GM18520 (cell line): ENCODE data around the gene ZC3H10.
"Not testable (repeated sequence)": the region's sequence is repeated elsewhere in the genome, so short reads cannot be mapped to it uniquely, and the experiment has no call there.

Source experiments
- ATAC-seq: cut with Tn5 transposase; IDR thresholded peaks from one replicate; pipeline ENCODE4 v1.9.1; 2021; ENCODE audit not compliant: unreplicated experiment

ZC3H10 gene

DNA sequence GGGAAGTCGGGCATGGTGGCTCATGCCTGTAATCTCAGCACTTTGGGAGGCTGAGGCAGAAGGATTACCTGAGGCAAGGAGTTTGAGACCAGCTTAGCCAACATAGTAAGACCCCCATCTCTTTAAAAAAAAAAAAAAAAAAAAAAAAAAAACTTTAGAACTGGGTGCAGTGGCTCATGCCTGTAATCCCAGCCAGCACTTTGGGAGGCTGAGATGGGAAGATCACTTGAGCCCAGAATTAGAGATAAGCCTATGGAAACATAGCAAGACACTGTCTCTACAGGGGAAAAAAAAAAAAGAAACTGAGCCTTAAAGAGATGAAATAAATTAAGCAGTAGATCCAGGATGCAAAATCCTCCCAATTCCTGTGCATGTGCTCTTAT, 15.4 kb upstream of the ZC3H10 start:
- no peak for ATAC-seq

DNA sequence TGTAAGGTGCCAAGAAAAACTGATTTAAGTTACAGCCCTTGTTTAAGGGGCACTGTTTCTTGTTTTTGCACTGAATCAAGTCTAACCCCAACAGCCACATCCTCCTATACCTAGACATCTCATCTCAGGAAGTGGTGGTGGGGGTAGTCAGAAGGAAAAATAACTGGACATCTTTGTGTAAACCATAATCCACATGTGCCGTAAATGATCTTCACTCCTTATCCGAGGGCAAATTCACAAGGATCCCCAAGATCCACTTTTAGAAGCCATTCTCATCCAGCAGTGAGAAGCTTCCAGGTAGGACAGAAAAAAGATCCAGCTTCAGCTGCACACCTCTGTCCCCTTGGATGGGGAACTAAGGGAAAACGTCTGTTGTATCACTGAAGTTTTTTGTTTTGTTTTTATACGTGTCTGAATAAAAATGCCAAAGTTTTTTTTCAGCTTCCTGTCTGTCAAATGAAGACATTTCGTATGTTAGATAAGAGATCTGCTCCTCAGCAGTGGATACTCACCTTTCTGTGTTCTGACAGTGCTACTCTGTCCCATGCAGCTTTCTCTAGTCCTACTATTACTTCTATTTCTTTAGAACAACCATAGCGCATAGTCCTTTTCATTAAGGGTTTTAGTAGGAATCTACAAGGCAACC, 14.9 kb upstream of the ZC3H10 start:
- no peak for ATAC-seq

DNA sequence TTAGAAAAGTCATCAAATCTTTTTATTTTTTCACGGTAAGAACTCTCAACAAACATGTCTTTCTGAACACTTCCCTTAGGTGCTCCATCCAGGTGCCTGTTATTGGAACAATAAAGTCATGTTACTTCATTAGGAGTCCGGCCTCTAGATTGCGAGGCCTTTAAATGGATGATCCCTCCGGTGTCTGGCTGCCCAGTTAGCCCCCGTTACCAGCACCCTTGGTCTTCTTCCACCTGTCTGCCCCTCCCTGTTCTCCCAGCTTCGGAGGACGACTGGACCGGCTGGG, 14.3 kb upstream of the ZC3H10 start:
- ATAC-seq, result no peak

DNA sequence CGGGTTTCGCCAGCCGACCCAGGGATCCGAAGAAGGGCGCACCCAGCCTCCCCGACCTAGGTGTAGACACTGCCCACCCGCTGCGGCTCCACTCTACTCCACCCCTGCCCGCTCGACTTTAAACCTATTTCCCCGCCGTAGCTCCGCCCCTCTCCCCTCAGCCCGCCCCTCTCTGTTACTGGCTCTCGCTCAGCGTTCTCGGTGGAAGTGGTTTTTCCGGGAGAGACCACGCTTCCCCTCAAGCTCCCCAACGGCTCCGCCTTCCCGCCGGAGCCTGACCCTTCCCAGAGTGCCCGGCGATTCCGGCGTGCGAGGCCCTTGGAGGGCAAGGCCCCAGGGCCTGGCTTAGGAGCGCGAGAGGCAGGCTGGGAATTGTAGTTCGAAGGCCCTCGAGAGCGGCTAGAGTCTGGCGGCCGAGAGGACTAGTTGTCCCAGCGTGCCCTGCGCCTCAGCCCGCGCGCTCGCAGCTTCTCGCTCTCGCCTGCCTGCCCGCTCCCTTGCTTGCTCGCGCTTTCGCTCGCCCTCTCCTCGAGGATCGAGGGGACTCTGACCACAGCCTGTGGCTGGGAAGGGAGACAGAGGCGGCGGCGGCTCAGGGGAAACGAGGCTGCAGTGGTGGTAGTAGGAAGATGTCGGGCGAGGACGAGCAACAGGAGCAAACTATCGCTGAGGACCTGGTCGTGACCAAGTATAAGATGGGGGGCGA, 13.8 kb upstream of the ZC3H10 start, which contains the start of gene PA2G4:
Gene PA2G4 (plus strand): TSS at position 451 of the 706 bp plus-strand sequence. CDS start 179 bp downstream, at position 630.
- peak; percentile 94 for ATAC-seq

DNA sequence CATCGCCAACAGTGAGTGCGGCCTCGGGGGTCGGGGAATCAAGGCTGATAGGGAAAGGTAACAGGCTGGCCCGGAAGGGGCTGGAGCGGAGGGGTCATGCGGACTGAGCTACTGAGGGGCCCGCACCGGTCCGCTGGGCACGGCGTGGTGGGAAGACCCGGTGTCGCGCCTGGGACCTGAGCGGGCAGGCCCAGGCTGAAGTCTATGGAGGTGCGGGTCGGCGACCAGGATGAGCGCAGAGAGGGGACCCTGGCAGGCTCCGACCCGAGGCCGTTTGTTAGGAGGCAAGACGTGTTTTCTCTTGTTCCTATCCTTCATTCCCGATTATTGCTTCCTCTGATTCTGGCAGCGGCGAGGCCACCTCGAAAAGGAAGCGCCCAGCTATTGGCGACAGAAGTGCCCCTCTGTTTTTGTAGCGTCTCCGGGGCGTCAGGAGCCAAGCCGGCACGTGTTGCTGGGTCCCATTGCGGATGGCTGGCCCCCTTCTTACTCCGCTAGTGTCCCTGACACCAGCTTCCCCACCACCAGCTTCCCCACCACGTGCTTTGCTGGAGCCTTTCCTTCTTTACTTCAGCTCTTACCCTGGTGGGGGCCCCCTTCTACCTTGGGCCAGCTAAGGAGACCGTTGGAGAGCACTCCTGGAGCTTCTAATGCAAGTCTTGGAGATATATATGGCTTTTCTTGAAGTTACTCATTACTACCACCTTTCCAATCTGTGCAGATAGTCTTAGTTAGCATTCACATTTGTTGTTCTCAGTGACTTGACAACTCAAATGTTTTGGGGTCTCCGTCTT, 13.1 kb upstream of the ZC3H10 start:
- peak; percentile 7 for ATAC-seq

DNA sequence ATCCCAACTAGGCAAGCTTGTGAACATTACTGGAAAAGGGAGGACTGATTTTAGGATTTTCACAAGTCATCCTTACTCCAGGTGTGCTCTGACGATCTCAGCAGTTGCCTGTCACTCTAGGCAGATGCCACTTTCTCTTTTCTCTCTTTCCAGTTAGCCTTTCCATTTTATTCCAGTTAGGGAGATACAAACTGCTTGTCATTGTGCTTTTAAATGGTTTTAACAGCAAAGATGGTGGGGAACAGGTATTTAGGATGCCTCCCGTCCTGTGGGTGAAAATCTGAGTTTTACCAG, 12.5 kb upstream of the ZC3H10 start:
- ATAC-seq, result no peak

DNA sequence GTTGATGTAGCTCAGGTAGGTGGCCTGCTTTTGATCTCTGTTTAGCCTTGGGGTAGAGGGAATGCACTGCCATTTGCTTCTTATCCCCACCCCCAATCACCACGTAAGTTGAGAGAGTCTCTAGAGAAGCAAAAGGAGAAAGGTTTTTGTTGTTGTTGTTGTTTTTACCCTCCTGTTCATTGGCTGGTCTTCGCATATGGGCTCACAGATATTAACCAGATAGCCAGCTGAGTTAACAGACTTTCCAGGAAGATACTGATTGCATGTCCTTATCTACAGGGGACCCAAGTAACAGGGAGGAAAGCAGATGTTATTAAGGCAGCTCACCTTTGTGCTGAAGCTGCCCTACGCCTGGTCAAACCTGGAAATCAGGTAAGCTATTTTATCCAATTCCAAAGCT, 10.8 kb upstream of the ZC3H10 start:
- no peak for ATAC-seq

DNA sequence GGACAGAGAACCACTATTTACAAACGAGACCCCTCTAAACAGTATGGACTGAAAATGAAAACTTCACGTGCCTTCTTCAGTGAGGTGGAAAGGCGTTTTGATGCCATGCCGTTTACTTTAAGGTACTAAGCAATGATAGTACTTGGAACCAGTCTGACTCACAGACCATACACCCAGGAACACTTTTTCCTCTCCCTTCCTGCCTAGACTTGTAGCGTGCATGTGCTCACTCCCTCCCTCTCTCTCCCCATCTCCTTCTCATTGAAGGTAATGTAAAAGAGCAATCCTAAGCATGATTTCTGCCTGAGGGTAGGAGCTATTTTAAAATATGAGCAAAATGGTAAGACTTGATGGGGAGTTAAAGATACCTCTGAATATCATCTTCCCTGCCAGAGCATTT, 7.5 kb upstream of the ZC3H10 start:
- no peak for ATAC-seq

DNA sequence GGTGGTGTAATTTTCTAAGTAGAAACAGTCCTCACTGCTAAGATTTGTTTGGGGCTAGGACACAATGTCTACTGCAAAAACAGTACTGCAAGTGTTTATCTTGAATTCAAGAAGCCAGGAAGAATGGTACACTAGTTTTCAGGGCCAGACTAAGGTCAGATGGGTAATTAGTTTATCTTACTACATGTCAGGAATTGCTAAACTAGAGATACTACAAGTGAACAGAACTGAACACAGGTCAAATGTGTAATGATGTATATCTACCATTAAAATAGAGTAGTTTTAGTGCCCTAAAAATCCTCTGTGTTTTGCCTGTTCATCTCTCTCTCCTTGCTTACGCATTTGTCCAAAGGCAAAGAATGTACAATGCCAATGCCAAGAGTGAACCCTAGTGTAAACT, 4.0 kb upstream of the ZC3H10 start:
- no peak for ATAC-seq

DNA sequence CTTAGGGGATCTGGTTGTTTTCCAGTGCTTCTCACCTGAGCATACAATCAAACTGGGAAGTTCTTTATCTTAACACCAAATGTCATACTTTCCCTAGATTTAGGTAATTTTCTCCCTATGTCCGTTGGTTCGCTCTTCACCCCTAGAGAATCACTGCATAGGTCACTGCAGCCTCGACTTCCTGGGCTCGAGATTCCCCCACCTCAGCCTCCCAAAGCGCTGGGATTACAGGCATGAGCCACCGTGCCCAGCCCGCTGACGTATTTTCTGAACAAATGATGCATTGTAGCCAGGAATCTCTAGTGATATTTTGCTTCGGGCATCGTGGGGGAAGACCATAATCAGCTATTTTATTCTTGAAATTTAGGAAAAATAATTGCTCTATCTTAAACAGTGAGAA, 2.7 kb upstream of the ZC3H10 start:
- ATAC-seq, result no peak

DNA sequence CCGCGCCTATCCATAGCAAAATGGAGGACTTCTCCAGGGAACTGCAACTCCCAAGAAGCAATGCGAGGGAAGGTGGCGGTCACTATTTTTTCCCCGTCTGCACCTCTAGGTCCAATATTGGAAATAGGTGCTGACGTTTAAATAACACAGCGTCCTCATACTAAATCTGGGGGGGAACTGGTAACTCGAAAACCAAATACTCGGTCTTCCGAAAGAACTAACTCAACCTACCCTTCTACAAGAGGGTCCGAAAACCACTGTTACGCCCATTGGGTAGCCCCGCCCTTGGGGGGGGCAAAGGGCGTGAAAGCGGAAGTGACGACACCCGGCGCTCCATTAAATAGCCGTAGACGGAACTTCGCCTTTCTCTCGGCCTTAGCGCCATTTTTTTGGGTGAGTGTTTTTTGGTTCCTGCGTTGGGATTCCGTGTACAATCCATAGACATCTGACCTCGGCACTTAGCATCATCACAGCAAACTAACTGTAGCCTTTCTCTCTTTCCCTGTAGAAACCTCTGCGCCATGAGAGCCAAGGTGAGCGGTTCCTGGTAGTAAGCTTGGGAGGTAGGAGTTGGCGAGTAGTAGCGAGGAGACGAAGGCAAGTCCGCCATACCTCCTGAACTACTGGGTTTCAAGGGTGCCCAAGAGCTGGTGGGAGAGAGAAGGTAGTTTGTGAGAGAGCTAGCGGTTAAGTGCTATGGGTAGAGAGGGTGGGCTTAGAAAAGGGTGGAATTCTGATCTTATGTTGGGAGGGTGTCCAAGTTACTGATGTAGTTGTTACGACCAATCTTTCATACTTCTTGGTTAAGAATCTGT, 1.6 kb upstream of the ZC3H10 start, which contains the start of gene RPL41:
Gene RPL41 (plus strand): TSS at position 367 of the 815 bp plus-strand sequence.
- ATAC-seq, result peak; percentile 27

DNA sequence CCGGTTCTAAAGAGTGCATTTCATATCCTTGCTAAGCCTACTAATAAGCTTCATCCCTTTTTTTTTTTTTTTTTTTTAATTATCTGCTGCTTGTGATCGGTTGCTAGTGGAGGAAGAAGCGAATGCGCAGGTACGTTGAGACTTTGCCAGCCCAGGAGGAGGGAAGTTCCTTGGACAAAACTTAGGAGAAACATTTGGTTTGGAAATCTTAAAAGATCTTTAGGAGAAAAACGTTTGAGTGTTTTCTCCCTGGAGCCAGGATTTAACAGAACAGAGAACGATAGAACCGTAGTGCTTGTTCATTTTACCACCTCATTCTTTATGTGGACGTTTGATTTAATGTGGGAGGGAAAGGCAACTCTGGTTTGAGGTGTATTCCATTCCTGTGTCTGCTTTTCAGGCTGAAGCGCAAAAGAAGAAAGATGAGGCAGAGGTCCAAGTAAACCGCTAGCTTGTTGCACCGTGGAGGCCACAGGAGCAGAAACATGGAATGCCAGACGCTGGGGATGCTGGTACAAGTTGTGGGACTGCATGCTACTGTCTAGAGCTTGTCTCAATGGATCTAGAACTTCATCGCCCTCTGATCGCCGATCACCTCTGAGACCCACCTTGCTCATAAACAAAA, 872 bp upstream of the ZC3H10 start:
- not testable (repeated sequence) for ATAC-seq

DNA sequence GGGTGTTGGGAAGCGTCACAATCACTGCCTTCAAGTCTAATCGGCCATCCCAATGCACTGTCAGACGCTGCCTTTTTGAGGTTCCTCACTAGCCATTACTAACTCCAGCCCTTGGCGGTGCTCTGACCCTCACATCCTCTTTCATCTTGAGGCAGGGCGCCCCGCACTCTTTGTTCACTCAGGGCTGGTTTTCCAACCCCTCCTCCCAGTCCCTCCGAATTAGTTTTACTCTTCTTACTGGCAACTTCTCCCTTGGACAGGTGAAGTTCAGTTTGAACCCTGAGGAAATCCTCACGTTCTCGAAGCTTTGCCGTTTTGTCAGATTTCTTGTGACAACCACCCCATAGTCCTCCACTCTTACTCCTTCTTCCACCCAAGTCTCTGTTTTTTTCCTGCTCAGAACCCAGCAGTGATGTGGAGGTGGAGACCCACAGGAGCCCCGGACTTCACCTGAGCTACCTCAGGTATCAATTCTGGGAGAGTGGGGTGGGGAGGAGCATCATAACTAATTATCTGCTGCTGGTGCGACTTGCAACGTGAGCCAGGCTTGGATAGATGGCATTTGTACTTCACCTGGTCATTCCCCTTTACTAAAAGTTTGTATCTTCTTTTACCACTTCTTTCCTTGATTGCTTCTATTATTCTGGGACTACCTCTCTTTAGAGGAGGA, 757 bp downstream of the ZC3H10 start:
- ATAC-seq, result no peak

DNA sequence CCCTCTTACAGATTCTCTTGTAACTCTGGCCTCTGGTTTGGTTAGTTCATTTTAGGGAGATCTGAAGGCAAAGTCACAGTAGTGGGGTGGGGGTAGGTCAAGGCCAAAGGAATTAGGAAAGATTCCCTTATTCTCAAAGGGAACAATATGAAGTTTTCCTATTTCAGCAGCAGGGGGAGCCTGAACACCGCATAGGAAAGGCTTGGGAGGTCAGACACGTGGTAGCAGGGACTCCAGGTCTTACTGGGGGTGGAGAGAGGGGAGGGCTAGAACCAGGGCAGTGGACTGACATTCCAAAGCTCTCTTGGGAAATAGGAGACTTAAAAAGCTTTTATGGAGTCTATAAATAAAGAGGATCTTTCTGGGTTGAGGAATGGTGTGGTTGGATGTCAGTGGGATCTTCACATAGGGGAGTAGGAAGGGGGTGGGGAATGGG, 1.3 kb downstream of the ZC3H10 start:
- ATAC-seq, result no peak

DNA sequence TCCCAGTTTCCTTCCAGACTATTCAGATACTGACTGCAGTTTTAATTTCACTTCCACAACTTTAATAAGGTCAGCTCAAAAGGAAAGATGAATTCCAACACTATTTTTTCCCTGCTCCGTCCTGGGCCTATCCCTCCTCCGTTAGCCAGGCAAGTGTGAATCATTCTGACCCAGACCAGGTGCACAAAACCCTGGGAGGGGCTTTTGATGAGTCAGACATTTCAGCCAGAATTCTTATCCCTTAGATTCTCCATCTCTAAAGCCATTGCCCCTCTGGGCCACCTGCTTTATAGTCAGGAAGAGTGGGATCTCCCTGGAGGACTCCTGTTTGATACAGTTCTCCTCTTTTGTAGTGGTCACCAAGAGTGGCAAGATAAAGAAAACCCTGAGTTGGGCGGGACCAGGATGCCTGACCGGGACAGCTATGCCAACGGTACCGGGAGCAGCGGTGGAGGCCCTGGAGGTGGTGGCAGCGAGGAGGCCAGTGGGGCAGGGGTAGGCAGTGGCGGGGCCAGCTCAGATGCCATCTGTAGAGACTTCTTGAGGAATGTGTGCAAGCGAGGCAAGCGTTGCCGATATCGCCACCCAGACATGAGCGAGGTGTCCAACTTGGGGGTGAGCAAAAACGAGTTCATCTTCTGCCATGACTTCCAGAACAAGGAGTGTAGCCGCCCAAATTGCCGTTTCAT, 2.2 kb downstream of the ZC3H10 start:
- ATAC-seq, result no peak

DNA sequence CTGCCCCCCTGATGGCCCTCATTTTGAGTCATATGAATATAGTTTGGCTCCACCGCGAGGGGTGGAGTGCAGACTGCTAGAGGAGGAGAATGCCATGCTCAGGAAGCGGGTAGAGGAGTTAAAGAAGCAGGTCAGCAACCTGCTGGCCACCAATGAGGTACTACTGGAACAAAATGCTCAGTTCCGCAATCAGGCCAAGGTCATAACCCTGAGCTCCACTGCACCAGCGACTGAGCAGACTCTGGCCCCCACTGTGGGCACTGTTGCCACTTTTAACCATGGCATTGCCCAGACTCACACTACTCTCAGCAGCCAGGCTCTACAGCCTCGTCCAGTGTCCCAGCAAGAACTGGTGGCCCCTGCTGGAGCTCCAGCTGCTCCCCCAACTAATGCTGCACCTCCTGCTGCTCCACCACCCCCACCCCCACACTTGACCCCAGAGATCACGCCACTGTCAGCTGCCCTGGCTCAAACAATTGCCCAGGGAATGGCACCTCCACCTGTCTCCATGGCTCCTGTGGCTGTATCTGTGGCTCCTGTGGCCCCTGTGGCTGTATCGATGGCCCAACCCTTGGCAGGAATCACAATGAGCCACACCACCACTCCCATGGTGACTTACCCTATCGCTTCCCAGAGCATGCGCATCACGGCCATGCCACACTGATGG, 3.3 kb downstream of the ZC3H10 start:
- ATAC-seq, result no peak

DNA sequence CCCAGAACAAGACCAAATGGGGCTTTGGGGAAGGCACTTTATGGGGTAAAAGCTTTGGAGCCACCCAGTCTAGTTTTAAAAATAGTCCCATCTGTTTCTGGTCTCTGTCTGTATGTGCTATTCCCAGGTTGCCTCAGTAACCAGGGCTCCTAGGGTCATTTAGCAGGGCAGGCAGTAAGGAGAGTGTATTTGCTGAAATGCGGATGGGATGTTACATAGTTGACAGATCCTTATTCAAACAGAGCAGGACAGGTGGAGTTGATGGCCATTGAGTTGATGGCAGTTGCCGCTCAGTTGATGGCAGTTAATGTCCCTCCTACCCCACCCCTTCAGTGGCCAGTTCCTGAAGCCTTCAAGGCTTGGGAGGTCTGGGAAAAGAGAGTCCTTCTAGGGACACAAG, 4.6 kb downstream of the ZC3H10 start:
- ATAC-seq, result no peak

DNA sequence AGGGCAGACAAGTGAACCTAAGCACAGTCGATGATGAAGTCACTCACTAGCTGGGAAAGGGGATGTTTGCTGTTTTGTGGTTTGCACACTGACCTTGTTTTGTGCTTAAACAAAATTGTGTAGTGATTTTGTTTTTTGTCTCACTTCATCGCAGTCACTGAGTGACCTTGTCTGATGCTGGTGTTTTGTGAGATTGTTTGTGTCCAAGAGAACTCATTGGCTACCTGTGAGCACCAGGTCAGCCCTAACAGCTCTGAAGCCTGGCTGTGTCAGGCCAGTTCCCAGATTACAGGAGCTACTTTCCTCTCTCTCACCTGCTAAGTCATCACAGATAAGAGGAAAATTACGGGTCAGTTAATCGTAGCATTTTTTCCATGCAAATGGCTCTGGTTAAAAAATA, 6.1 kb downstream of the ZC3H10 start:
- ATAC-seq, result no peak

DNA sequence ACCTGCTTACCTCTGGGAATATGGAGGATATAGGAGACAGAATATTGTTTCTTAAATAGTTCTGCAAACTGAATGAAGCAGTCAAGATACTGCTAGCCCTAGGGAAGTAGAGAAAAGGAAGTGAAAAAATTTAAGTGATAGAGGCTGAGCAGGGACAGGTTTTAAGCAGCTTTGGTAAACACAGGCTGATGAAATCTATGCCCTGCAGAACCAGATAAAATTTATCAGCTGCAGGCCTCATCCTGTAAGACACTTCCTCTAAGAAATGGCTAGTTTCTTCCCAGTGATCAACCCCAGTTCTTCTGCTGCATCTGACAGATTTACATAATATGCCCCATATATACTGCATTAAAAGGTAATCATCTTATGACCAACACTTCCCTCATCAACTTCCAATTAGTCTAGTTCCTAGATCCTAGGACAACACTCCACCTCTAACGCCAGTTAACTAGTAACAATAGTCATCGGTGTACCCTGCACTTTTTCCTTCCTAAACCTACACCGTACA, 8.7 kb downstream of the ZC3H10 start:
- ATAC-seq, result no peak
